ENCODE data around the gene TMPRSS11B.

The TMPRSS11B gene

GRCh38 chr4:68272380-68272779, 26.9 kb upstream of the TMPRSS11B start:
- no peak for DNase-seq
- H3K27ac ChIP-seq (ENCODE audit: insufficient read depth, low read length, poor library complexity, severe bottlenecking): no peak overlapping the region
- H3K4me3 ChIP-seq (ENCODE audit: insufficient read depth, low read depth, low read length, poor library complexity, severe bottlenecking): no peak overlapping the region
- no peaks in the 10 kb centered on the region for H3K27me3 ChIP-seq (replicated peaks; ENCODE audit: control insufficient read depth, insufficient read depth, low read length, poor library complexity, severe bottlenecking)
- H3K9me3 ChIP-seq (ENCODE audit: control insufficient read depth, low read length): no peaks in the 10 kb centered on the region
- no peaks in the 10 kb centered on the region for H3K4me1 ChIP-seq (ENCODE audit: control insufficient read depth, insufficient read depth, low read length, poor library complexity, severe bottlenecking)
- H3K36me3 ChIP-seq (ENCODE audit: control insufficient read depth, insufficient read depth, low read length): no peaks in the 10 kb centered on the region

- H3K36me3 ChIP-seq (ENCODE audit: control insufficient read depth, insufficient read depth, low read length): no peaks in the 10 kb centered on the region
- no peak for DNase-seq
- no peaks in the 10 kb centered on the region for H3K9me3 ChIP-seq (ENCODE audit: control insufficient read depth, low read length)
- no peak overlapping the region for H3K27ac ChIP-seq (ENCODE audit: insufficient read depth, low read length, poor library complexity, severe bottlenecking)
- H3K27me3 ChIP-seq (replicated peaks; ENCODE audit: control insufficient read depth, insufficient read depth, low read length, poor library complexity, severe bottlenecking): no peaks in the 10 kb centered on the region
- no peak overlapping the region for H3K4me3 ChIP-seq (ENCODE audit: insufficient read depth, low read depth, low read length, poor library complexity, severe bottlenecking)
- H3K4me1 ChIP-seq (ENCODE audit: control insufficient read depth, insufficient read depth, low read length, poor library complexity, severe bottlenecking): no peaks in the 10 kb centered on the region
These were observed 26.4 kb upstream of the TMPRSS11B start for GRCh38 chr4:68271851-68272357.

- H3K4me1 ChIP-seq (ENCODE audit: control insufficient read depth, insufficient read depth, low read length, poor library complexity, severe bottlenecking): no peaks in the 10 kb centered on the region
- H3K27ac ChIP-seq (ENCODE audit: insufficient read depth, low read length, poor library complexity, severe bottlenecking): no peak overlapping the region
- no peak for DNase-seq
These were observed 22.0 kb upstream of the TMPRSS11B start for GRCh38 chr4:68267433-68267944.

GRCh38 chr4:68264875-68265565, 19.5 kb upstream of the TMPRSS11B start:
- H3K4me1 ChIP-seq (ENCODE audit: control insufficient read depth, insufficient read depth, low read length, poor library complexity, severe bottlenecking): no peaks in the 10 kb centered on the region
- H3K4me3 ChIP-seq (ENCODE audit: insufficient read depth, low read depth, low read length, poor library complexity, severe bottlenecking): no peak overlapping the region
- DNase-seq: no peak
- H3K9me3 ChIP-seq (ENCODE audit: control insufficient read depth, low read length): no peaks in the 10 kb centered on the region
- H3K36me3 ChIP-seq (ENCODE audit: control insufficient read depth, insufficient read depth, low read length): no peaks in the 10 kb centered on the region
- H3K27me3 ChIP-seq (replicated peaks; ENCODE audit: control insufficient read depth, insufficient read depth, low read length, poor library complexity, severe bottlenecking): no peaks in the 10 kb centered on the region
- no peak overlapping the region for H3K27ac ChIP-seq (ENCODE audit: insufficient read depth, low read length, poor library complexity, severe bottlenecking)

More at GRCh38 chr4:68267433-68267944, 22.0 kb upstream of the TMPRSS11B start:
- Histone ChIP-seq H3K4me3 (ENCODE audit: insufficient read depth, low read depth, low read length, poor library complexity, severe bottlenecking) (no peak overlapping the region), H3K27me3 (replicated peaks; ENCODE audit: control insufficient read depth, insufficient read depth, low read length, poor library complexity, severe bottlenecking) (no peaks in the 10 kb centered on the region), H3K9me3 (ENCODE audit: control insufficient read depth, low read length) (no peaks in the 10 kb centered on the region), H3K36me3 (ENCODE audit: control insufficient read depth, insufficient read depth, low read length) (no peaks in the 10 kb centered on the region)

- H3K9me3 ChIP-seq (ENCODE audit: control insufficient read depth, low read length): no peaks in the 10 kb centered on the region
- H3K36me3 ChIP-seq (ENCODE audit: control insufficient read depth, insufficient read depth, low read length): no peaks in the 10 kb centered on the region
- no peak overlapping the region for H3K27ac ChIP-seq (ENCODE audit: insufficient read depth, low read length, poor library complexity, severe bottlenecking)
- H3K27me3 ChIP-seq (replicated peaks; ENCODE audit: control insufficient read depth, insufficient read depth, low read length, poor library complexity, severe bottlenecking): no peaks in the 10 kb centered on the region
- DNase-seq: no peak
- H3K4me1 ChIP-seq (ENCODE audit: control insufficient read depth, insufficient read depth, low read length, poor library complexity, severe bottlenecking): no peaks in the 10 kb centered on the region
- H3K4me3 ChIP-seq (ENCODE audit: insufficient read depth, low read depth, low read length, poor library complexity, severe bottlenecking): no peak overlapping the region
These were observed 13.7 kb upstream of the TMPRSS11B start for GRCh38 chr4:68259191-68259590.

GRCh38 chr4:68257719-68258118, 12.2 kb upstream of the TMPRSS11B start:
- Histone ChIP-seq H3K27me3 (replicated peaks; ENCODE audit: control insufficient read depth, insufficient read depth, low read length, poor library complexity, severe bottlenecking) (no peaks in the 10 kb centered on the region), H3K36me3 (ENCODE audit: control insufficient read depth, insufficient read depth, low read length) (no peaks in the 10 kb centered on the region), H3K9me3 (ENCODE audit: control insufficient read depth, low read length) (no peaks in the 10 kb centered on the region), H3K4me1 (ENCODE audit: control insufficient read depth, insufficient read depth, low read length, poor library complexity, severe bottlenecking) (no peaks in the 10 kb centered on the region), H3K4me3 (ENCODE audit: insufficient read depth, low read depth, low read length, poor library complexity, severe bottlenecking) (no peak overlapping the region), H3K27ac (ENCODE audit: insufficient read depth, low read length, poor library complexity, severe bottlenecking) (no peak overlapping the region)
- no peak for DNase-seq

- H3K9me3 ChIP-seq (ENCODE audit: control insufficient read depth, low read length): no peaks in the 10 kb centered on the region
- no peak overlapping the region for H3K27ac ChIP-seq (ENCODE audit: insufficient read depth, low read length, poor library complexity, severe bottlenecking)
- H3K4me1 ChIP-seq (ENCODE audit: control insufficient read depth, insufficient read depth, low read length, poor library complexity, severe bottlenecking): no peaks in the 10 kb centered on the region
- no peak overlapping the region for H3K4me3 ChIP-seq (ENCODE audit: insufficient read depth, low read depth, low read length, poor library complexity, severe bottlenecking)
- H3K36me3 ChIP-seq (ENCODE audit: control insufficient read depth, insufficient read depth, low read length): no peaks in the 10 kb centered on the region
- no peak for DNase-seq
- H3K27me3 ChIP-seq (replicated peaks; ENCODE audit: control insufficient read depth, insufficient read depth, low read length, poor library complexity, severe bottlenecking): no peaks in the 10 kb centered on the region
These were observed 10.8 kb upstream of the TMPRSS11B start for GRCh38 chr4:68256284-68256683.

- Histone ChIP-seq H3K36me3 (ENCODE audit: control insufficient read depth, insufficient read depth, low read length) (no peaks in the 10 kb centered on the region), H3K4me1 (ENCODE audit: control insufficient read depth, insufficient read depth, low read length, poor library complexity, severe bottlenecking) (no peaks in the 10 kb centered on the region), H3K4me3 (ENCODE audit: insufficient read depth, low read depth, low read length, poor library complexity, severe bottlenecking) (no peak overlapping the region), H3K27ac (ENCODE audit: insufficient read depth, low read length, poor library complexity, severe bottlenecking) (no peak overlapping the region), H3K27me3 (replicated peaks; ENCODE audit: control insufficient read depth, insufficient read depth, low read length, poor library complexity, severe bottlenecking) (no peaks in the 10 kb centered on the region), H3K9me3 (ENCODE audit: control insufficient read depth, low read length) (no peaks in the 10 kb centered on the region)
- no peak for DNase-seq
These were observed 4.8 kb upstream of the TMPRSS11B start for GRCh38 chr4:68250151-68250930.

GRCh38 chr4:68249434-68249833, 3.9 kb upstream of the TMPRSS11B start:
- H3K4me1 ChIP-seq (ENCODE audit: control insufficient read depth, insufficient read depth, low read length, poor library complexity, severe bottlenecking): no peaks in the 10 kb centered on the region
- H3K27ac ChIP-seq (ENCODE audit: insufficient read depth, low read length, poor library complexity, severe bottlenecking): no peak overlapping the region
- no peak overlapping the region for H3K4me3 ChIP-seq (ENCODE audit: insufficient read depth, low read depth, low read length, poor library complexity, severe bottlenecking)
- H3K9me3 ChIP-seq (ENCODE audit: control insufficient read depth, low read length): no peaks in the 10 kb centered on the region
- no peak for DNase-seq
- no peaks in the 10 kb centered on the region for H3K27me3 ChIP-seq (replicated peaks; ENCODE audit: control insufficient read depth, insufficient read depth, low read length, poor library complexity, severe bottlenecking)
- no peaks in the 10 kb centered on the region for H3K36me3 ChIP-seq (ENCODE audit: control insufficient read depth, insufficient read depth, low read length)

- DNase-seq: no peak
- Histone ChIP-seq H3K9me3 (ENCODE audit: control insufficient read depth, low read length) (no peaks in the 10 kb centered on the region), H3K27ac (ENCODE audit: insufficient read depth, low read length, poor library complexity, severe bottlenecking) (no peak overlapping the region), H3K4me3 (ENCODE audit: insufficient read depth, low read depth, low read length, poor library complexity, severe bottlenecking) (no peak overlapping the region), H3K4me1 (ENCODE audit: control insufficient read depth, insufficient read depth, low read length, poor library complexity, severe bottlenecking) (no peaks in the 10 kb centered on the region), H3K27me3 (replicated peaks; ENCODE audit: control insufficient read depth, insufficient read depth, low read length, poor library complexity, severe bottlenecking) (no peaks in the 10 kb centered on the region), H3K36me3 (ENCODE audit: control insufficient read depth, insufficient read depth, low read length) (no peaks in the 10 kb centered on the region)
These were observed 4.9 kb downstream of the TMPRSS11B start for GRCh38 chr4:68240620-68241019.
